Spleen (tissue), 11 donors: ENCODE measurements around the gene STK40. TPM values are rescaled to one million over a fixed set of nuclear protein-coding genes. Genes with fewer than 3 reads are reported as not detected.

Source experiments
- DNase-seq: peaks from one replicate; pipeline ENCODE4 v3.0.0-alpha.2; 2020
- H3K27ac ChIP-seq, 8 donors: fragments of 200-600 bp; sonication (generic) in 7 of 8; 1 replicate in 4 of 8; 2 replicates in 4 of 8; pipeline versions ENCODE4 v1.5.0 to v1.8.0; 2016 to 2021; ENCODE audit warnings: inconsistent platforms in 4 of 8, mild to moderate bottlenecking in 4 of 8, moderate library complexity in 1 of 8
- H3K27me3 ChIP-seq, 7 donors: fragments of 200-600 bp; sonication (generic) in 6 of 7; replicated peaks in 1 of 7; 1 replicate in 4 of 7; 2 replicates in 3 of 7; pipeline versions ENCODE4 v1.5.0 to v1.8.0; 2016 to 2021; ENCODE audit warnings: inconsistent platforms in 3 of 7, mild to moderate bottlenecking in 1 of 7
- H3K36me3 ChIP-seq, 6 donors: fragments of 200-600 bp; sonication (generic) in 5 of 6; 1 replicate in 4 of 6; 2 replicates in 2 of 6; pipeline versions ENCODE4 v1.5.0 to v1.8.0; 2016 to 2021; ENCODE audit warnings: inconsistent platforms in 2 of 6
- H3K4me1 ChIP-seq, 6 donors: fragments of 200-600 bp; sonication (generic) in 5 of 6; 1 replicate in 3 of 6; 2 replicates in 3 of 6; pipeline versions ENCODE4 v1.5.0 to v1.8.0; 2016 to 2021; ENCODE audit warnings: inconsistent platforms in 3 of 6
- H3K4me3 ChIP-seq, 8 donors: fragments of 200-600 bp; sonication (generic) in 7 of 8; 1 replicate in 4 of 8; 2 replicates in 4 of 8; pipeline versions ENCODE4 v1.5.0 to v1.8.0; 2016 to 2021; ENCODE audit warnings: inconsistent platforms in 4 of 8, mild to moderate bottlenecking in 4 of 8, moderate library complexity in 2 of 8
- H3K9me3 ChIP-seq, 8 donors: fragments of 200-600 bp; sonication (generic) in 7 of 8; 1 replicate in 4 of 8; 2 replicates in 4 of 8; pipeline versions ENCODE4 v1.5.0 to v1.8.0; 2016 to 2021; ENCODE audit warnings: inconsistent platforms in 4 of 8
- CTCF ChIP-seq, 11 experiments: fragments of 200-600 bp in 7 of 11; fragments of 450-650 bp in 4 of 11; sonication (generic) in 4 of 11; IDR thresholded peaks in 8 of 11; conservative IDR thresholded peaks in 3 of 11; 1 replicate in 7 of 11; 2 replicates in 4 of 11; pipeline versions ENCODE4 v1.4.0 to v1.8.0; 2016 to 2021; ENCODE audit warnings: antibody characterized with exemption in 11 of 11, inconsistent platforms in 4 of 11, mild to moderate bottlenecking in 1 of 11
- POLR2A ChIP-seq, 3 donors: fragments of 450-650 bp; IDR thresholded peaks; one replicate each; pipeline ENCODE4 v1.5.1; 2017; ENCODE audit warnings: antibody characterized with exemption in 3 of 3, mild to moderate bottlenecking in 1 of 3
- POLR2AphosphoS5 ChIP-seq, 3 donors: sonication (generic); formaldehyde crosslinking; IDR thresholded peaks; one replicate each; pipeline ENCODE4 v1.5.1; 2017; ENCODE audit warnings: antibody characterized with exemption in 3 of 3
- WGBS, 5 donors: extraction: QIAGEN DNeasy Blood & Tissue Kit in 3 of 5; methylation state at CpG; one replicate each; pipeline versions ENCODE4 v1.1.5 to v1.1.7; 2013 to 2018; 5-methylcytosine and 5-hydroxymethylcytosine counted together
- intact Hi-C: fragments of 100-400 bp; cut with DNase I; formaldehyde crosslinking; loops from one replicate; pipeline ENCODE4 v1.15.0; 2023; ENCODE audit warnings: low total_unique reads
- polyA plus RNA-seq, 3 donors: library from polyadenylated mRNA; stranded (reverse); fragments of 200-250 nt; gene quantifications; one replicate each; pipeline ENCODE4 v1.2.1, GENCODE V29; 2013
- total RNA-seq, 7 donors: library from RNA; depleted of rRNA in 3 of 7; stranded (reverse); fragments of >200 nt in 3 of 7; fragmentation: NEBNext Ultra II Directional in 4 of 7; extraction: Animal tissue kit (Norgen Biotek cat#: 25700) in 4 of 7; gene quantifications; one replicate each; pipeline versions ENCODE4 v1.1.0 to v1.2.1, GENCODE V29; 2016 to 2021
- donor health status: healthy with polysubstance abuse.
- donor health status: DM: no; HTN: no; CAD: no; lungs with moderate emphysema.
- donor health status: DM: no; HTN: no; CAD: no.
- donor health status: Bipolar disorder and iron deficiency.
- donor health status: healthy.
- donor health status: DM: no; HTN: no; CAD: no.
- donor health status: DM: yes; HTN: yes; CAD: no.

STK40 gene
- total and polyA plus RNA-seq, 10 donors = 13.7 to 79.2 (median 48.9) TPM

- no peak for DNase-seq
- Histone ChIP-seq H3K36me3 (peaks cover 0 to 7% (median 0%) of the 10 kb centered on the region in 6 donors), H3K27me3 (peaks cover 0 to 54% (median 0%) of the 10 kb centered on the region in 7 donors), H3K4me3 (peak overlapping the region in 5 of 8 donors; percentile 62 to 91 (median 74)), H3K27ac (peak overlapping the region; percentile 62 to 90 (median 84)), H3K9me3 (no peaks in the 10 kb centered on the region), H3K4me1 (peaks cover 19 to 79% (median 57%) of the 10 kb centered on the region in 6 donors)
- intact Hi-C loops = no loop called here
- 8 to 21% (median 16%) methylated on average over 5 to 9 of the region's 9 CpGs for WGBS, 5 donors
- TF ChIP-seq CTCF (IDR thresholded peaks at IDR 0.05 in 8 of 11, conservative IDR thresholded peaks at IDR 0.05 in 3 of 11) = no peak
- TF ChIP-seq POLR2A (IDR thresholded peaks at IDR 0.05) = no peak
- TF ChIP-seq POLR2AphosphoS5 (IDR thresholded peaks at IDR 0.05) = peak; percentile 20 to 65 (median 59)
Observed at GRCh38 chr1:36324353-36324703, 61.4 kb downstream of the STK40 start.

- H3K27me3 ChIP-seq = peaks cover 0 to 54% (median 0%) of the 10 kb centered on the region in 7 donors
- peak; percentile 92 for DNase-seq
Observed at GRCh38 chr1:36323636-36324352, 61.9 kb downstream of the STK40 start, which contains the start of gene EVA1B. Gene EVA1B, minus strand, starts transcription at chr1:36323645. Its CDS starts 608 bp downstream, at chr1:36323037.

GRCh38 chr1:36322786-36323635 is 62.7 kb downstream of the STK40 start:
- peaks cover 13 to 67% (median 50%) of the 10 kb centered on the region in 6 donors for H3K4me1 ChIP-seq
- peaks cover 0 to 7% (median 0%) of the 10 kb centered on the region in 6 donors for H3K36me3 ChIP-seq
- WGBS, 5 donors = 2 to 5% (median 2%) methylated on average over 19 to 83 of the region's 83 CpGs
- H3K9me3 ChIP-seq = no peaks in the 10 kb centered on the region
- peak overlapping the region; percentile 59 to 91 (median 68) for H3K4me3 ChIP-seq
- peak overlapping the region; percentile 60 to 90 (median 84) for H3K27ac ChIP-seq
- TF ChIP-seq POLR2AphosphoS5 (IDR thresholded peaks at IDR 0.05) = peak in 2 of 3 donors; percentile 42 to 47
- TF ChIP-seq CTCF (IDR thresholded peaks at IDR 0.05 in 8 of 11, conservative IDR thresholded peaks at IDR 0.05 in 3 of 11) = no peak
- intact Hi-C loops = no loop called here
- peak; percentile 88 for DNase-seq
- H3K27me3 ChIP-seq = peaks cover 0 to 54% (median 0%) of the 10 kb centered on the region in 7 donors

More at GRCh38 chr1:36323636-36324352, 61.9 kb downstream of the STK40 start, which contains the start of gene EVA1B:
- H3K27ac ChIP-seq = peak within 1 kb of the TSS; percentile 62 to 90 (median 84)
- peak within 1 kb of the TSS; percentile 59 to 91 (median 68) for H3K4me3 ChIP-seq
- H3K36me3 ChIP-seq = peaks cover 0 to 7% (median 0%) of the 10 kb centered on the region in 6 donors
- no peaks in the 10 kb centered on the region for H3K9me3 ChIP-seq
- intact Hi-C loops = no loop called here
- H3K4me1 ChIP-seq = peaks cover 14 to 74% (median 52%) of the 10 kb centered on the region in 6 donors
- TF ChIP-seq POLR2AphosphoS5 (IDR thresholded peaks at IDR 0.05) (peak; percentile 41 to 69 (median 63)), CTCF (IDR thresholded peaks at IDR 0.05 in 8 of 11, conservative IDR thresholded peaks at IDR 0.05 in 3 of 11) (no peak), POLR2A (IDR thresholded peaks at IDR 0.05) (no peak)
- WGBS, 5 donors = 3 to 8% (median 4%) methylated on average over 28 to 34 of the region's 36 CpGs
